Stimulated activated CD8-positive, alpha-beta memory T cell treated with anti-CD3 and anti-CD28 coated beads, Interleukin-7, amount 100 ng/mL, for 4 hours (primary cell): ENCODE measurements around the gene OR5W2.
"Not testable (repeated sequence)": the region's sequence is repeated elsewhere in the genome, so short reads cannot be mapped to it uniquely, and the experiment has no call there.

ENCODE experiments used
- DNase-seq, 2 donors: peaks; one replicate each; pipeline ENCODE4 v3.0.0-alpha.2; 2020; ENCODE audit warnings: low read depth in 2 of 2

OR5W2 gene

DNA sequence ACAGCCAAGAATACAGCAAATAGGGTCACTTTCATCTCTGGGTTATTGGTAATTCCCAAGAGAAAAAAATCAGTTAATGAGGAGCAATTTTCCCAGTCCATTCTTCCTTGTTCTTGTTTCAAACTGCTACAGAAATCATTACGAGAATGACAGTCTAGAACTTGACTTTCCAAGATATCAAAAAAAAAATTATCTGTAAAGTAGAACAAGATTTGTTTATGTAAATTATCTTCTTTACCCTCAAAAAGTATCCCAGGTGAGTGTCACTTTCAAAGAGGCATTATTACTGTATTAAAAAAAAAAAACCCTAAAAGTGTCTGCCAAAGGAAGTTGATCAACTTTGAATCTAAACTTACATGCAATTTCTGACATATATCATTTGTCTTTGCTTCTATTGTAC lies at the start of gene OR5W2:
OR5W2 (minus strand) TSS at position 101 of the 400 bp plus-strand sequence; CDS start at position 101, 0 bp downstream.
- no peak for DNase-seq

DNA sequence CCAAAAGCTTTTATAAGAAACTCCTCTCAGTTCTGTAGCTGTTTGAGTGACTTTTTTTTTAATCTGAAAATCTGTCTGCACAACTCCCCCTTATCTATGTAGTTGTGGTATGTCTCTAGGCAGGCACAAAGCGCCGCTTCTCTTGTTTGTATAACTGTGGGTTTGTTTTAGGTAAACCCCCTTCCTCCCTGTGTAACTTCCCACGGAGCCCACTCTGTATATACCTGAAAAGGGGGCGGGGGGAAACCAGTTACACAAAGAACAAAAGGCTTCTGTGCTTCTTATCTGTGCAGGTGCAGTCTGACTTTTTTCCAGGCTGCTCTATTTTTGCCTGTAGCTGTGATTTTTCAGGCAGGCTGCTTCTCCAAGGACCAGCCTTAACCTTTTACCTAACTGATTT lies 42.1 kb upstream of the OR5W2 start:
- DNase-seq: no peak

DNA sequence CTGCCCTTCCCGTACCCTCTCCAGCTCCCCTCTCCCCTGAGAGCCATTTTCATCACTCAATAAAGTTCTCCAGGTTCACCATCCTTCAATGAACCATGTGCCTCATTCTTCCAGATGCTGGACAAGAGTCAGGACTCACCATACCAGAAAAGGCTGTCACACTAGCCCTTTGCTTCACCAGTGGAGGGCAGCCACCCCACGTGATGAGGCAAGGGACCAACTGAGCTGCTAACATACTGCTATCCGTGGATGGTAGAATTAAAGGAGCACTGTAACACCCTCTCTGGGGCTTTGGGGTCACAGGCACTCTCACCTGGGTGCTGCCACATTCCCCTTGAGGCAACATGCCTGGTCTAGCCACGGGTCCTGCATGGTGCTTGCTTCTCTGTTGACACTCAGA lies 34.9 kb upstream of the OR5W2 start:
- no peak for DNase-seq

DNA sequence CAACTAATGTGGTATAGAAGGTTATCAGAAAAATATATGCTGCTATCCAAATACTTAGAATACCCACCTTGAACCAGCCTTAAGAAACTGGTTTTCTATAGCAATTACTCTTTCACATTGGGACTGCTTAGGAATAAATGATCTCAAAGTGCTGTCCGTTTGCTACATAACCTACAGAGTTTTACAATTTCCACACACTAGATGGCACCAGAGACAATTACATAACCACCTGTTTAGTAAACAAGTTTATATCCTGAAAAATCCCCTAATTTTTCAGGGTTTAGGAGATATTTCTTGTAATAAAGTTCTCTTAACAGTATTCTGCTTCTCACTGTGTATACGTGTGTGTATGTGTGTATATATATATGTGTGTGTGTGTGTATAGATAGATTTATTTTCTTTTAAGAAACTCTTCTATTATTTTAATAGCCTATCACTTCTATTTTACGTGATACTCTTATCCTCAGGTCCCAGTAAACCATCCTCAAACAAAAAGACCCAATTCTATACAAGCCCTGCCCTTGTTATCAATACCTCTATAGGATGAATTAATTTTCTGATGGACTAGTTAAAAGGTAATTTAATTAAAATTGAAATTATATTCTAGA lies 28.5 kb upstream of the OR5W2 start:
- DNase-seq: no peak

DNA sequence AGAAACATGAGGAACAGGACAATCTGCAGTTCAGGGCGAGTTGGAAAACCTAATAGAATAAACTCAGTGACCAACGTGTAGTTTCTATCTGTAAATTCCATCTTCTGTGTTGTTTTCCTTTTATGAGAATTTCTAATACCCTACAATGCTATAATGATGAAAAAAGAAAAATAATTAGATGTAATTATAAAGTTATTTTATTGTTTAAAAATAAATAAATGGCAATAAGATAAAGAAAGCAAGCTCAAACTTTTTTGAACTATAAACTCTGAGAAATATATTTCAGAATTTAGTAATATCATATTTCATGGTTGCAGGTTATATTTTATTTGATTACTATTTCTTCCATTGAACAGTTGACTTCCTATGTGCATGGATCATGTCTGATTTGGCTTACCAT lies 21.9 kb upstream of the OR5W2 start, which contains the start of gene OR5I1:
OR5I1 (minus strand) TSS at position 101 of the 400 bp plus-strand sequence; CDS start at position 101, 0 bp downstream.
- DNase-seq: no peak

DNA sequence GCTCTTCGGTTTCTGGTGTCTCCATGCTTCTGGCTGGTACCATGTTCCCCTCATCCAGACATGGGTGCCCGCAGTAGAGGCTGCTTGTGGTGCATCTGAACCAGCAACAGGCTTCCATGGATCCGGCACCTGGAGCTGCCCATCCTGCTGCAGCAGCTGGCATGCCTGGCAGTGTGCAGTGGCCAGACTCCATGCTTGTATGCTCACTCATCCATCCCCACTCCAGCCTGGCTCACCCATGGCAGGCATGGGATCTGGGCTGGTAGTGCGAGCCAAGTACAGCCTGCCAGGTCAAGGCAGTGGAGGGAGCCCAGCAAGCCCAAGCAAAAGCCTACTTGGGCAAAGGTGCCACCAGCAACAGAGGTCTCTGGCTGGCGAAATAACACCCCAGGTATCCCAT lies 6.2 kb upstream of the OR5W2 start:
- no peak for DNase-seq

DNA sequence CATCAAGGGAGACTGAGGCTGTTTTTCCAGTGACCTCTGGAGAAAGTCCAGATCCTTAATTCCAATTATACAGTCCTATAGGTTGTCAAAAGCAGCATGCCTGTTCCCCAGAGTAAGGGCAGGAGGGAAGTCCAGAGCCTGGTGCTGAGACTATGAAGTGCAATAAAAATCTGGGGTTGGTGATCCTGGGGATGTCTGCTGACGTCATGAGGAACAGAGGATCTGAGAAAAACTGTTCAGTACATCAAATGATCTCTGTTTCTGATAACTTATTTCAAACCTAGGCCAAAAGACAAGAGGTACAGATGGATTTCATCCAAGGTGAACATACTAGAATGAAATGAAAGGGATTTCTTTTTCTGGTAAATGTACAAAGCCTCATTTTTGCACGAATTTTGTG lies 12.1 kb downstream of the OR5W2 start:
- DNase-seq: no peak

DNA sequence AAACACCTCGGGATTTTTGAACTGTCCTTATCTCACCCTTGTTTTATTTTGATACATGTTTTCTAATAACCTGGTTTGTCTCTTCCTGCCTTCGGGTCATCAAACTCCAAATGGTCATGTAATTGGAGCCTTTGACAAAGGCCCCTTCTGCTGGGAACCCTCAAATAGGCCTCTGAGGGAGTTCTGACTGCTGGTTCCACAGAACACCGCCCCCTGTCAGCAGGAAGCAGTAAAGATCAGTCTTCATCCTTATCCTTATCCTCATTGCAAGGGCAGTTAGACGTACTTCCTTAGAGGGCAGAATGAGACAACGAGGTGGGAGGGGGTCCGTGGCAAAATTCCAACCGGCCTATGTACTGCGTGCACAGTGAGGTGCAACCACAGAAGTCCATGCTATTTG lies 19.2 kb downstream of the OR5W2 start:
- no peak for DNase-seq

DNA sequence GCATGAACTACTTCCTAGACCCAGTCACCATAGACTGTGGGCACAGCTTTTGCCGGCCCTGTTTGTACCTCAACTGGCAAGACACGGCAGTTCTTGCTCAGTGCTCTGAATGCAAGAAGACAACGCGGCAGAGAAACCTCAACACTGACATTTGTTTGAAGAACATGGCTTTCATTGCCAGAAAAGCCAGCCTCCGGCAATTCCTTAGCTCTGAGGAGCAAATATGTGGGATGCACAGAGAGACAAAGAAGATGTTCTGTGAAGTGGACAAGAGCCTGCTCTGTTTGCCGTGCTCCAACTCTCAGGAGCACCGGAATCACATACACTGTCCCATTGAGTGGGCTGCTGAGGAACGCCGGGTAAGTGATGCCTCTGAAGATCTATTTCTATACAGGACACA lies 28.9 kb downstream of the OR5W2 start:
- DNase-seq: not testable (repeated sequence)

DNA sequence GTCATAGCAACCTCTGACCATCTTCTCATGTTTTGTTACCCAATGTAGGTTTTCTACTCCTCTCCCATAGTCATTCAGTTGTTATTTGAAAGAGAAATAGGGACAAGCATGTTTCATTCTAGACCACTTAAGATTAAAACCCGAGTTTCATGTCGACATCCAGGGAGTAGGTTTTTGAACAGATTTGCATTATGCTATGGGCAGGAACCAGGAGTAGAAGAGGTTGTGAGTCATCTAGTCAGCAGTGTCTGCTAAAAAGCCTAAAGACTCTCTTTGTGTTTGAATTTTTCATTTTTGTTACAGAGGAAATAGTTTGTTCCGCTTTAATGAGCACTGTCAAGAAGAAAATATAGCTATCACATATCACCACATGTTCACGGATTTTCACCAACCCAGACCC lies 29.4 kb downstream of the OR5W2 start:
- DNase-seq: not testable (repeated sequence)

DNA sequence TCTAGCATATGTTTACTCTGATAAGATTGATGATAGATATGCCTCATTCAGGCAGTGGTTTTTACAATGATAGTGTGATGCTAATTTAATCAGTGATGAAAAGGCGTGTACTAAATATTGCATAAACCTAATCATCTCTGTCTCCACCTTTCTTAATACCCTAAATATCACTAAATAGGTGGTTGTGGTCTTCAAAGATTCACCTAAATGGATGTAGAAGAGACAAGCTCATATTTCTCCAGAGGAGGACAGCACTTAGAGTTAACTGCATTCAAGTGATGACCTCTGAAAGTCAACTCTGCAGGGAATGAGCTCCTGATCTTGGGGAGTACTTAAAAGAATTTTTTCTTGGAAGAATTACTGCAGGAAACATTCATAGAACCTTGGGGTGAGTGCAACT lies 31.4 kb downstream of the OR5W2 start, which contains the start of gene TRIM51:
TRIM51 (plus strand) TSS at position 301 of the 400 bp plus-strand sequence. CDS start 2,132 bp downstream, outside the sequence.
- not testable (repeated sequence) for DNase-seq

DNA sequence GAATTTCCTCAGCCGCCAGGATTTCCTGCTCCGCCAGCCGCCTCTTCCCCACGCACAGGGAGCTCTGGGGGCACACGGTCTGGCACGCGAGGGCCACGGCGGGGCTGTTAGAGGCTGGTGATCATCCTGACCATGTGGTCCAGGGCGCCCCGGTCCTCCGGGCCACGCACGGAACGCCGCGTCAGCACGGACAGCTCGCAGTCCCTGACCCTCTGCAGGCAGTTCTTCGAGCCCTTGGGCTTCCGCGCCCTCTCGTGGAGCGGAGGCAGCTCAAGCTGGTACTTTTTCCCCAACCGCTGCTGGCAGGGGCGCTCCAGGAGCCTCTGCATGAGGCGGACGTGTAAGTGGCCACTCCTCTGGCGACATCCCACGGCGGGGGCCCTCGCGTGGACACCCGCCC lies 41.2 kb downstream of the OR5W2 start:
- not testable (repeated sequence) for DNase-seq

DNA sequence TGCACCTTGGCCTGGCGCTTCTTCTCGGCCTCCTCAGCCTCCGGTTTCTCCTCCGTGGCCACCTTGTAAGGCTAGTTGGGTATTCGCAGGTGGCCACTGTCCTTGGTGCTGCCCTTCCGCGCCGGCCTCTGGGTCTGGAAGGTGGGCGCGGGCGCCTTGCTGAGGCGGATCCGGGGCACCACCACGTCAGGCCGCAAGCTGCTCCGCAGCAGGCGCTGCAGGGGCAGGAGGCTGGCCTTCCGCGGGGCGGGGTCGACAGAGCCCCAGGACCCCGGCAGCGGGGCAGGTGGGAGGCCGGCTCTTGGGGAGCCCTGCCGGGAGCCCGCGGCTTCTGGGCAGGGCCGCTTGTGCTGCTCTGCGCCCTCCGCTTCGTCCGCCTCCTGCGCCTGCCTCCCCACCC lies 41.7 kb downstream of the OR5W2 start:
- not testable (repeated sequence) for DNase-seq

DNA sequence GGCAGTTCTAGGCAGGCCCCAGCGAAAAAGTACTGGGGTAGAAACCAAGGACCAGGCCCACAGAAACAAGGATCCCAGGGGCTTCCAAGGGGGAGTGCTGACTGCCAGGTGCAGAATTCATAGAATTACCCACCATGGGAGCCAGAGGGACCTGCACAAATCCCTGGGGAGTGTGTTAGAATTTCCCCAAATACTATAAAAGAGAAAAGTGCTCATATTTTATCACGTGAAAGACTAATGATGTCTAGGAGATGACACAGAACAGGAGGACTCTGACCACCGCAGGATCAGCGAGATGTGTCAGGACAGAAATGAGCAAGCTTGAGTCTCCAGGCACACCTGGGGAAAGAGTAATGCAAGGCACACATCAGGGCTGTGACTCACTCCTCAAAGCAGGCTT lies 47.0 kb downstream of the OR5W2 start:
- not testable (repeated sequence) for DNase-seq
